GM19043 (cell line): ENCODE results near the gene TMIGD2.

Experiments used
- ATAC-seq: cut with Tn5 transposase; IDR thresholded peaks from one replicate; pipeline ENCODE4 v1.9.1; 2021; ENCODE audit warnings: low read depth; ENCODE audit not compliant: unreplicated experiment

Gene TMIGD2

GRCh38 chr19:4327252-4327876 is 25.2 kb upstream of the TMIGD2 start:
- ATAC-seq = no peak

- no peak for ATAC-seq
These were observed 24.7 kb upstream of the TMIGD2 start for GRCh38 chr19:4326837-4327251.

GRCh38 chr19:4326215-4326836 is 24.1 kb upstream of the TMIGD2 start:
- ATAC-seq = no peak

- ATAC-seq = no peak
These were observed 22.0 kb upstream of the TMIGD2 start for GRCh38 chr19:4324228-4324627.

GRCh38 chr19:4323692-4324091 is 21.5 kb upstream of the TMIGD2 start:
- no peak for ATAC-seq

- ATAC-seq = no peak
These were observed 20.9 kb upstream of the TMIGD2 start for GRCh38 chr19:4322942-4323665.

GRCh38 chr19:4320419-4320818 is 18.2 kb upstream of the TMIGD2 start:
- ATAC-seq = no peak

- no peak for ATAC-seq
These were observed 17.0 kb upstream of the TMIGD2 start for GRCh38 chr19:4319067-4319718.

GRCh38 chr19:4318460-4318859 is 16.3 kb upstream of the TMIGD2 start:
- no peak for ATAC-seq

- ATAC-seq = no peak
These were observed 14.8 kb upstream of the TMIGD2 start for GRCh38 chr19:4316956-4317355.

- ATAC-seq = no peak
These were observed 11.8 kb upstream of the TMIGD2 start for GRCh38 chr19:4313847-4314490.

GRCh38 chr19:4310247-4311121 is 8.3 kb upstream of the TMIGD2 start:
- ATAC-seq = no peak

GRCh38 chr19:4305659-4306058 is 3.5 kb upstream of the TMIGD2 start:
- ATAC-seq = no peak

- no peak for ATAC-seq
These were observed 3.0 kb upstream of the TMIGD2 start for GRCh38 chr19:4305257-4305612.

GRCh38 chr19:4304538-4305256 is 2.5 kb upstream of the TMIGD2 start, which contains the start of gene FSD1:
Gene FSD1, plus strand, starts transcription at chr19:4304598. Its CDS starts 149 bp downstream, at chr19:4304747.
- ATAC-seq = no peak

- no peak for ATAC-seq
These were observed 1.8 kb upstream of the TMIGD2 start for GRCh38 chr19:4303819-4304537.

GRCh38 chr19:4301590-4302242 is 473 bp downstream of the TMIGD2 start:
- no peak for ATAC-seq

- ATAC-seq = no peak
These were observed 1.6 kb downstream of the TMIGD2 start for GRCh38 chr19:4300589-4300988.
